ENCODE results near the gene ESYT3.

GRCh38 chr3:138390582-138390932 is 43.9 kb upstream of the ESYT3 start:
- no peak for TF ChIP-seq CTCF (IDR thresholded peaks at IDR 0.05; ENCODE audit: low read depth, low read length)
- no peak for TF ChIP-seq EZH2phosphoT487 (IDR thresholded peaks at IDR 0.05; ENCODE audit: low read depth)

All from OCI-LY3 (cell line).